Astrocyte of the cerebellum (primary cell): ENCODE measurements around the gene ZNF329.

Source experiments
- DNase-seq: peaks from one replicate; pipeline ENCODE4 v3.0.0-alpha.2; 2011; ENCODE audit warnings: low read depth
- H3K4me3 ChIP-seq: 2 replicates; pipeline ENCODE4 v1.5.1; 2011; ENCODE audit warnings: mild to moderate bottlenecking, low read depth, low read length, moderate library complexity
- CTCF ChIP-seq: IDR thresholded peaks from 2 replicates; pipeline ENCODE4 v1.5.1; 2012; ENCODE audit warnings: low read length, low read depth, moderate library complexity, mild to moderate bottlenecking; ENCODE audit errors: missing control alignments
- in situ Hi-C: cut with HindIII; loops from 2 replicates; pipeline ENCODE4 v1.10.0; 2017; ENCODE audit warnings: low sequenced_read_pairs

Gene ZNF329

DNA sequence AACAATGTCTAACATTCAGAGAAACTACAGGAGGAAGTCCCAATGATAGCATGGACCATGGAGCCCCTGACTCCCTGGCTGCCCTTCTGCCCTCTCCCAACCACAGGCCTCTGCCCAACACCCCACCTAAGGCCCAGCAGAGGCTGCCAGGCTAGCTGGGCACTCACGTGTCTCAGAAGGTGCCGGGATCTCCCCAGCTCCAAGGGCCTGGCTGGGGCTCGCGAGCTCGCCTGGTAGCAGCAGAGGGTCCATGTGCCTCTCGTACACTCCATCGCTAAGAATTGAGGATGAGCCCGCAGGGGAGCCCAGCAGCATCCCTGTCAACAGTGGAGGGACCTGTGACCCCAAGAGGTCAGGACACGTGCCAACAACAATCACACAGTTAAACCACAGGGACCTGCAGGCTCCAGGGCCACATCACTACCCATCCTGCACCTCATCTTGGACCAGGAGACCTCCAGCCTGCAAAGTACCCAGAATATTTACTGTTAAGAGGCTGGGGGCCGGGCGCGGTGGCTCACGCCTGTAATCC lies 62.0 kb downstream of the ZNF329 start:
- no peak for TF ChIP-seq CTCF
- in situ Hi-C loops = no loop called here
- no peak overlapping the region for H3K4me3 ChIP-seq
- DNase-seq = no peak

- in situ Hi-C loops = no loop called here
- no peak for TF ChIP-seq CTCF
- no peak overlapping the region for H3K4me3 ChIP-seq
- DNase-seq = no peak
Measured at GRCh38 chr19:58086825-58087710, 63.5 kb downstream of the ZNF329 start.

- no peak overlapping the region for H3K4me3 ChIP-seq
- no peak for TF ChIP-seq CTCF
- DNase-seq = no peak
- in situ Hi-C loops = no loop called here
Measured at GRCh38 chr19:58085348-58085875, 65.2 kb downstream of the ZNF329 start.

GRCh38 chr19:58084596-58085347 lies 65.8 kb downstream of the ZNF329 start:
- in situ Hi-C loops = no loop called here
- H3K4me3 ChIP-seq = no peak overlapping the region
- no peak for DNase-seq
- no peak for TF ChIP-seq CTCF

GRCh38 chr19:58083021-58083420 lies 67.6 kb downstream of the ZNF329 start:
- no peak overlapping the region for H3K4me3 ChIP-seq
- no peak for DNase-seq
- no peak for TF ChIP-seq CTCF
- in situ Hi-C loops = no loop called here

DNA sequence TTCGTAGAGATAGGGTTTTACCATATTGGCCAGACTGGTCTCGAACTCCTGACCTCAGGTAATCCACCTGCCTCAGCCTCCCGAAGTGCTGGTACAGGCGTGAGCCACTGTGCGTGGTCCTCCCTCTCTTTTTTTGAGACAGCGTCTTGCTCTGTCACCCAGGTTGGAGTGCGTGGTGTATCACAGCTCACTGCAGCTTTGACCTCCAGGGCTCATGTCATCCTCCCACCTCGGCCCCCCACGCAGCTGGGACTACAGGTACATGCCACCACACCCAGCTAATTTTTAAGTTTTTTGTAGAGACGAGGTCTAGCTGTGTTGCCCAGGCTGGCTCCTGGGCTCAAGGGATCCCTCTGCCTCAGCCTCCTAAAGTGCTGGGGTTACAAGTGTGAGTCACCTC lies 70.8 kb downstream of the ZNF329 start:
- no peak for TF ChIP-seq CTCF
- no peak for DNase-seq
- in situ Hi-C loops = loop anchor here (10.0 kb wide), 1 partner anchor 95 kb away; no protein-coding TSS in a partner anchor

More for the DNA sequence above, 70.8 kb downstream of the ZNF329 start:
- no peak overlapping the region for H3K4me3 ChIP-seq
